Neutrophil (primary cell): Measurements from ENCODE around the gene GNA14.

Experiments
- H3K27ac ChIP-seq: fragments of 200-600 bp; sonication (generic); 2 replicates; pipeline ENCODE4 v1.5.1; 2016; ENCODE audit warnings: mild to moderate bottlenecking, moderate library complexity
- H3K27me3 ChIP-seq: fragments of 200-600 bp; sonication (generic); 2 replicates; pipeline ENCODE4 v1.6.0; 2016; ENCODE audit warnings: mild to moderate bottlenecking
- H3K36me3 ChIP-seq: fragments of 200-600 bp; sonication (generic); 2 replicates; pipeline ENCODE4 v1.5.1; 2017
- H3K4me1 ChIP-seq, 2 experiments: fragments of 200-600 bp in 1 of 2; sonication (generic) in 1 of 2; 1 replicate in 1 of 2; 2 replicates in 1 of 2; pipeline versions ENCODE4 v1.5.1 to v1.6.1; 2013 to 2016; ENCODE audit warnings: low read depth in 1 of 2, low read length in 1 of 2, mild to moderate bottlenecking in 1 of 2, moderate library complexity in 1 of 2; ENCODE audit not compliant: control insufficient read depth in 1 of 2, insufficient read depth in 1 of 2
- H3K4me3 ChIP-seq, 2 experiments: fragments of 200-600 bp in 1 of 2; sonication (generic) in 1 of 2; 1 replicate in 1 of 2; 2 replicates in 1 of 2; pipeline ENCODE4 v1.5.1; 2013 to 2016; ENCODE audit warnings: low read depth in 1 of 2, low read length in 1 of 2, mild to moderate bottlenecking in 1 of 2, moderate library complexity in 1 of 2
- H3K9me3 ChIP-seq: fragments of 200-600 bp; sonication (generic); 2 replicates; pipeline ENCODE4 v1.5.1; 2016
- CTCF ChIP-seq: fragments of 200-600 bp; sonication (generic); IDR thresholded peaks from 2 replicates; pipeline ENCODE4 v1.5.1; 2016; ENCODE audit warnings: antibody characterized with exemption

The GNA14 gene

GRCh38 chr9:77563174-77563573 is 84.9 kb downstream of the GNA14 start:
- H3K4me1 ChIP-seq, result no peaks in the 10 kb centered on the region
- no peak for TF ChIP-seq CTCF
- no peaks in the 10 kb centered on the region for H3K27me3 ChIP-seq
- no peak overlapping the region for H3K27ac ChIP-seq
- no peaks in the 10 kb centered on the region for H3K9me3 ChIP-seq
- no peaks in the 10 kb centered on the region for H3K36me3 ChIP-seq
- no peak overlapping the region for H3K4me3 ChIP-seq

GRCh38 chr9:77562019-77562748 is 85.9 kb downstream of the GNA14 start:
- Histone ChIP-seq H3K27me3 (no peaks in the 10 kb centered on the region), H3K27ac (no peak overlapping the region), H3K4me3 (no peak overlapping the region), H3K36me3 (no peaks in the 10 kb centered on the region), H3K9me3 (no peaks in the 10 kb centered on the region), H3K4me1 (no peaks in the 10 kb centered on the region)
- no peak for TF ChIP-seq CTCF

GRCh38 chr9:77561331-77562018 is 86.6 kb downstream of the GNA14 start:
- H3K27ac ChIP-seq, result no peak overlapping the region
- no peaks in the 10 kb centered on the region for H3K9me3 ChIP-seq
- no peaks in the 10 kb centered on the region for H3K36me3 ChIP-seq
- no peaks in the 10 kb centered on the region for H3K4me1 ChIP-seq
- H3K27me3 ChIP-seq, result no peaks in the 10 kb centered on the region
- H3K4me3 ChIP-seq, result no peak overlapping the region
- no peak for TF ChIP-seq CTCF

GRCh38 chr9:77556396-77556795 is 91.7 kb downstream of the GNA14 start:
- Histone ChIP-seq H3K27ac (no peak overlapping the region), H3K4me3 (no peak overlapping the region), H3K4me1 (no peaks in the 10 kb centered on the region), H3K9me3 (no peaks in the 10 kb centered on the region), H3K36me3 (no peaks in the 10 kb centered on the region), H3K27me3 (no peaks in the 10 kb centered on the region)
- no peak for TF ChIP-seq CTCF

GRCh38 chr9:77554586-77555105 is 93.5 kb downstream of the GNA14 start:
- Histone ChIP-seq H3K4me1 (no peaks in the 10 kb centered on the region), H3K4me3 (no peak overlapping the region), H3K36me3 (no peaks in the 10 kb centered on the region), H3K27ac (no peak overlapping the region), H3K9me3 (no peaks in the 10 kb centered on the region), H3K27me3 (no peaks in the 10 kb centered on the region)
- no peak for TF ChIP-seq CTCF
